HL-60 (cell line): Measurements from ENCODE around the gene SAP30L.

Source experiments
- CTCF ChIP-seq: IDR thresholded peaks from one replicate; pipeline ENCODE4 v1.5.1; 2011; ENCODE audit warnings: low read length, control low read depth, inconsistent platforms; ENCODE audit not compliant: insufficient read depth
- GABPA ChIP-seq: IDR thresholded peaks from 2 replicates; pipeline ENCODE4 v1.6.1; 2012; ENCODE audit warnings: low read depth
- POLR2AphosphoS5 ChIP-seq: IDR thresholded peaks from 2 replicates; pipeline ENCODE4 v1.6.1; 2012; ENCODE audit warnings: low read depth
- REST ChIP-seq: IDR thresholded peaks from 2 replicates; pipeline ENCODE4 v1.6.1; 2012; ENCODE audit warnings: low read depth; ENCODE audit not compliant: insufficient replicate concordance
- SPI1 ChIP-seq: IDR thresholded peaks from 2 replicates; pipeline ENCODE4 v1.6.1; 2012; ENCODE audit warnings: low read depth, mild to moderate bottlenecking, borderline replicate concordance

- no peak for TF ChIP-seq CTCF
- no peak for TF ChIP-seq REST
- no peak for TF ChIP-seq POLR2AphosphoS5
- TF ChIP-seq GABPA = no peak
- TF ChIP-seq SPI1 = no peak
Measured at GRCh38 chr5:154503698-154504039, 57.9 kb downstream of the SAP30L start.
